ENCODE data around the gene LRRFIP1.

DNA sequence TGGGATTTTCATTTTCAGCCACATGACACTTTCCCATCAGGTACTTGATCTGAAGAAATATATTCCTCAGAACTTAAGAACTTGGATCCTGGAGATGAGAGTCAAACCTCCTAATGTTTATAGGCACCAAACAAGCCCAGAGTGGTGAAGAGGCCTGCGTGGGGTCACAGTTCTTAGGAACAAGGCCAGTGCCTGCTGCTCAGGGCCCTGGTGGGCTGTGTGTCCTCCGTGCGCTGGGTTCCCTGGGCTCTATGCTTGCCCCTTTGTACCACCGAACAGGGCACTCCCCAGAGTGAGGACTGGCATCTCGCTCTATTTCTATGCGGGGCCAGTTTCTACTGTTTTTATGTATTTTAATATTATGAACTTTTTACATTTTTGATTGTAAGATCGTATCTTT lies 95.2 kb downstream of the LRRFIP1 start:
- TF ChIP-seq, protein P1, sequence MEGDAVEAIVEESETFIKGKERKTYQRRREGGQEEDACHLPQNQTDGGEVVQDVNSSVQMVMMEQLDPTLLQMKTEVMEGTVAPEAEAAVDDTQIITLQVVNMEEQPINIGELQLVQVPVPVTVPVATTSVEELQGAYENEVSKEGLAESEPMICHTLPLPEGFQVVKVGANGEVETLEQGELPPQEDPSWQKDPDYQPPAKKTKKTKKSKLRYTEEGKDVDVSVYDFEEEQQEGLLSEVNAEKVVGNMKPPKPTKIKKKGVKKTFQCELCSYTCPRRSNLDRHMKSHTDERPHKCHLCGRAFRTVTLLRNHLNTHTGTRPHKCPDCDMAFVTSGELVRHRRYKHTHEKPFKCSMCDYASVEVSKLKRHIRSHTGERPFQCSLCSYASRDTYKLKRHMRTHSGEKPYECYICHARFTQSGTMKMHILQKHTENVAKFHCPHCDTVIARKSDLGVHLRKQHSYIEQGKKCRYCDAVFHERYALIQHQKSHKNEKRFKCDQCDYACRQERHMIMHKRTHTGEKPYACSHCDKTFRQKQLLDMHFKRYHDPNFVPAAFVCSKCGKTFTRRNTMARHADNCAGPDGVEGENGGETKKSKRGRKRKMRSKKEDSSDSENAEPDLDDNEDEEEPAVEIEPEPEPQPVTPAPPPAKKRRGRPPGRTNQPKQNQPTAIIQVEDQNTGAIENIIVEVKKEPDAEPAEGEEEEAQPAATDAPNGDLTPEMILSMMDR (IDR thresholded peaks at IDR 0.05; ENCODE audit: poor library complexity, severe bottlenecking), result no peak
- TF ChIP-seq SMC3 (conservative IDR thresholded peaks at IDR 0.05; ENCODE audit: poor library complexity) (no peak), POLR2AphosphoS5 (IDR thresholded peaks at IDR 0.05) (no peak), EP300 (conservative IDR thresholded peaks at IDR 0.05; ENCODE audit: poor library complexity, severe bottlenecking) (no peak), EZH2 (IDR thresholded peaks at IDR 0.05; ENCODE audit: borderline replicate concordance, insufficient read depth, low read length, poor library complexity, severe bottlenecking) (no peak), RAD21 (conservative IDR thresholded peaks at IDR 0.05) (no peak)
- TF ChIP-seq, protein P2, sequence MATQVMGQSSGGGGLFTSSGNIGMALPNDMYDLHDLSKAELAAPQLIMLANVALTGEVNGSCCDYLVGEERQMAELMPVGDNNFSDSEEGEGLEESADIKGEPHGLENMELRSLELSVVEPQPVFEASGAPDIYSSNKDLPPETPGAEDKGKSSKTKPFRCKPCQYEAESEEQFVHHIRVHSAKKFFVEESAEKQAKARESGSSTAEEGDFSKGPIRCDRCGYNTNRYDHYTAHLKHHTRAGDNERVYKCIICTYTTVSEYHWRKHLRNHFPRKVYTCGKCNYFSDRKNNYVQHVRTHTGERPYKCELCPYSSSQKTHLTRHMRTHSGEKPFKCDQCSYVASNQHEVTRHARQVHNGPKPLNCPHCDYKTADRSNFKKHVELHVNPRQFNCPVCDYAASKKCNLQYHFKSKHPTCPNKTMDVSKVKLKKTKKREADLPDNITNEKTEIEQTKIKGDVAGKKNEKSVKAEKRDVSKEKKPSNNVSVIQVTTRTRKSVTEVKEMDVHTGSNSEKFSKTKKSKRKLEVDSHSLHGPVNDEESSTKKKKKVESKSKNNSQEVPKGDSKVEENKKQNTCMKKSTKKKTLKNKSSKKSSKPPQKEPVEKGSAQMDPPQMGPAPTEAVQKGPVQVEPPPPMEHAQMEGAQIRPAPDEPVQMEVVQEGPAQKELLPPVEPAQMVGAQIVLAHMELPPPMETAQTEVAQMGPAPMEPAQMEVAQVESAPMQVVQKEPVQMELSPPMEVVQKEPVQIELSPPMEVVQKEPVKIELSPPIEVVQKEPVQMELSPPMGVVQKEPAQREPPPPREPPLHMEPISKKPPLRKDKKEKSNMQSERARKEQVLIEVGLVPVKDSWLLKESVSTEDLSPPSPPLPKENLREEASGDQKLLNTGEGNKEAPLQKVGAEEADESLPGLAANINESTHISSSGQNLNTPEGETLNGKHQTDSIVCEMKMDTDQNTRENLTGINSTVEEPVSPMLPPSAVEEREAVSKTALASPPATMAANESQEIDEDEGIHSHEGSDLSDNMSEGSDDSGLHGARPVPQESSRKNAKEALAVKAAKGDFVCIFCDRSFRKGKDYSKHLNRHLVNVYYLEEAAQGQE (IDR thresholded peaks at IDR 0.05; ENCODE audit: borderline replicate concordance), result no peak
